Suppressor macrophage treated with lipopolysaccharide for 4 hours (primary cell): Measurements from ENCODE around the gene NPIPB2.
"Not testable (repeated sequence)": the region's sequence is repeated elsewhere in the genome, so short reads cannot be mapped to it uniquely, and the experiment has no call there.

Experiments
- DNase-seq: peaks from one replicate; pipeline ENCODE4 v3.0.0-alpha.2; 2020

Gene NPIPB2

GRCh38 chr16:11941945-11942344 is at the start of gene NPIPB2:
TSS of gene NPIPB2 (minus strand) at chr16:11942045. CDS start at chr16:11942045, 0 bp downstream.
- not testable (repeated sequence) for DNase-seq

GRCh38 chr16:11990702-11991390 is 49.0 kb upstream of the NPIPB2 start:
- DNase-seq = no peak

- no peak for DNase-seq
Measured at GRCh38 chr16:11988258-11988978, 46.6 kb upstream of the NPIPB2 start.

- DNase-seq = no peak
Measured at GRCh38 chr16:11986521-11987057, 44.7 kb upstream of the NPIPB2 start.

GRCh38 chr16:11985250-11985649 is 43.4 kb upstream of the NPIPB2 start:
- DNase-seq = no peak

- DNase-seq = no peak
Measured at GRCh38 chr16:11980136-11980844, 38.4 kb upstream of the NPIPB2 start.

GRCh38 chr16:11979013-11979672 is 37.3 kb upstream of the NPIPB2 start:
- no peak for DNase-seq

GRCh38 chr16:11978080-11978479 is 36.2 kb upstream of the NPIPB2 start:
- no peak for DNase-seq

- DNase-seq = no peak
Measured at GRCh38 chr16:11977376-11978041, 35.7 kb upstream of the NPIPB2 start.

- DNase-seq = no peak
Measured at GRCh38 chr16:11976850-11977375, 35.1 kb upstream of the NPIPB2 start.

- DNase-seq = no peak
Measured at GRCh38 chr16:11973070-11973469, 31.2 kb upstream of the NPIPB2 start.

GRCh38 chr16:11972128-11972527 is 30.3 kb upstream of the NPIPB2 start:
- DNase-seq = no peak

GRCh38 chr16:11970292-11970691 is 28.4 kb upstream of the NPIPB2 start:
- not testable (repeated sequence) for DNase-seq

- no peak for DNase-seq
Measured at GRCh38 chr16:11968577-11968976, 26.7 kb upstream of the NPIPB2 start.

GRCh38 chr16:11967195-11967911 is 25.5 kb upstream of the NPIPB2 start:
- no peak for DNase-seq

GRCh38 chr16:11966173-11966572 is 24.3 kb upstream of the NPIPB2 start:
- no peak for DNase-seq

GRCh38 chr16:11964761-11965551 is 23.1 kb upstream of the NPIPB2 start, which contains the start of gene TNFRSF17:
TSS of gene TNFRSF17 (plus strand) at chr16:11965210. CDS start at chr16:11965325, 115 bp downstream.
- no peak for DNase-seq

GRCh38 chr16:11963706-11964105 is 21.9 kb upstream of the NPIPB2 start:
- no peak for DNase-seq

- not testable (repeated sequence) for DNase-seq
Measured at GRCh38 chr16:11962978-11963377, 21.1 kb upstream of the NPIPB2 start.

- DNase-seq = not testable (repeated sequence)
Measured at GRCh38 chr16:11962457-11962856, 20.6 kb upstream of the NPIPB2 start.
